Measurements from ENCODE around the gene SASS6. TPM values are rescaled to one million over a fixed set of nuclear protein-coding genes. Genes with fewer than 3 reads are reported as not detected.

The SASS6 gene, protein sequence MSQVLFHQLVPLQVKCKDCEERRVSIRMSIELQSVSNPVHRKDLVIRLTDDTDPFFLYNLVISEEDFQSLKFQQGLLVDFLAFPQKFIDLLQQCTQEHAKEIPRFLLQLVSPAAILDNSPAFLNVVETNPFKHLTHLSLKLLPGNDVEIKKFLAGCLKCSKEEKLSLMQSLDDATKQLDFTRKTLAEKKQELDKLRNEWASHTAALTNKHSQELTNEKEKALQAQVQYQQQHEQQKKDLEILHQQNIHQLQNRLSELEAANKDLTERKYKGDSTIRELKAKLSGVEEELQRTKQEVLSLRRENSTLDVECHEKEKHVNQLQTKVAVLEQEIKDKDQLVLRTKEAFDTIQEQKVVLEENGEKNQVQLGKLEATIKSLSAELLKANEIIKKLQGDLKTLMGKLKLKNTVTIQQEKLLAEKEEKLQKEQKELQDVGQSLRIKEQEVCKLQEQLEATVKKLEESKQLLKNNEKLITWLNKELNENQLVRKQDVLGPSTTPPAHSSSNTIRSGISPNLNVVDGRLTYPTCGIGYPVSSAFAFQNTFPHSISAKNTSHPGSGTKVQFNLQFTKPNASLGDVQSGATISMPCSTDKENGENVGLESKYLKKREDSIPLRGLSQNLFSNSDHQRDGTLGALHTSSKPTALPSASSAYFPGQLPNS
- total RNA-seq = 10 to 100 TPM in 2 of 8 experiments, 1 to 10 TPM in 5, under 1 TPM in 1; 0.97 to 12.5 (median 8.0) TPM

DNA sequence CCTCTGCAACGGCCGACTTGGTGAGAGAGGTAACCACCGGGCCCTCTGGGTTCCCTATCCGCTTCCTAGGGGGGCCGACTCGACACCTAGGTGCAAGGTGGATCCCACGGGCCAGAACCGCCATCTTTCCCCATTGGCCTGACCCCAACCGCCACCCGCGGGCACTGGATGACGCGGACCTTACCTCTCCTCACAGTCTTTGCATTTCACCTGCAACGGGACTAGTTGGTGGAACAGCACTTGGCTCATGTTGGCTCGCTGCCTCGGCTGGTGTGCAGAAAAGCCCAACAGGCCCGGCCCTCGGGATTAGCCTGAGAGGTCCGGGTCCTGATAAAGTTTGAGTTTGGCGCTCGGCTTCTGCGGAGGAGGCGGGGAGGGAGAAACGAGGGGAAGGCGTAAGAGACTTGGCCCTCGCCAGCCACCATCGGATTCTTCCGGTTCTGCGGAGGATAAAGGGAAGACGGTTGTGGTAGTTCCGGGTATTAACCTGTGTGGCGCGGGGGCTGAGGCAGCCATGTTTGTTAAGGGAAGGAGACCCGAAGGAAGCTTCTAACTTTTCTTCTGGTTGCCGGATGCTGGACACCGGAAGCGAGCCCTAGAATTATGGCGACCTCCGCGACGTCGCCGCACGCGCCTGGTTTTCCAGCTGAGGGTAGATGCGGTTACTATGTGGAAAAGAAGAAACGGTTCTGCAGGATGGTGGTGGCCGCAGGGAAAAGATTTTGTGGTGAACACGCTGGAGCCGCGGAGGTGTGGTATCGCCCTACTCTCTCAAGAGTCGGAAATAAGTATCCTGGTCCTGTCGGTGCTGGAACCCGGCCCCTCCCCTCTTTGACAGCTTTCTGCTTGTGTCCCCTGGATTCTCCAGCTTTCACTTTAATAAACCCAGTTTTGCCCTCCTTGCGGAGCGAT lies at the start of gene SASS6, which contains the start of gene TRMT13:
SASS6 (minus strand) TSS at position 365 of the 912 bp plus-strand sequence; CDS start at position 249, 116 bp downstream.
TRMT13 (plus strand) TSS at position 598 of the 912 bp plus-strand sequence; CDS start at position 604, 6 bp downstream.
- peak; percentile 96 to 98 (median 98) for ATAC-seq (replicated peaks in 6 of 8)
- H3K4me3 ChIP-seq = peak within 1 kb of the TSS; percentile 63 to 91 (median 73)
- 0 to 7% (median 0%) methylated on average over 3 to 47 of the region's 57 CpGs; no CpG with 5 or more reads in 1 of the 10 experiments for WGBS, 10 experiments
- H3K27ac ChIP-seq = peak within 1 kb of the TSS; percentile 61 to 84
- H3K4me1 ChIP-seq (replicated peaks in 1 of 2) = peaks cover 13 to 15% of the 10 kb centered on the region in 2 donors
- in situ Hi-C loops (cut with MboI; ENCODE audit: low pct_unique_long_range_greater_than_20kb in 2 of 9, low sequenced_read_pairs in 9 of 9, unreplicated experiment in 9 of 9) = no loop called here

DNA sequence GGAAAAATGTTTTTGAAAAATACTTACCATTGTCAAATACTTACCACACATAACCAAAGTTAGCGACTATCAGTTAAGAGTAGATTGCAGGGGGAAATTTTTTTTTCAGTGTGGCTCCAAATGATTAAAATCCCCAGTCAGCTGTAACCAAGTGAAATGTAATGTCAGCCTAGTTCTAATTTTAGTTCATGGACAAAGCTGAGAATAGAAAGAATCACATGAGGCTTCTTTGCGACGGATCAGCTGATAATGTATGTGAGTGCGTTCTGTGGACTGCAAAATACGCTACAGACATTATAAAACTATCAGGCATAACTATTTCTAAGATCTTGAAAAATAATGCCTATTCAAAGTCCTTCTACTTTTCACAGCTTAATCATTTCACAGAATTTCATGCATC lies 45.4 kb upstream of the SASS6 start, which contains the start of gene LRRC39:
LRRC39 (minus strand) TSS at position 166 of the 400 bp plus-strand sequence. CDS start 9,740 bp downstream, outside the sequence.
- Histone ChIP-seq H3K4me3 (no peak within 1 kb of the TSS), H3K4me1 (replicated peaks in 1 of 2) (peaks cover 7 to 8% of the 10 kb centered on the region in 2 donors), H3K27ac (no peak within 1 kb of the TSS)
- in situ Hi-C loops (cut with MboI; ENCODE audit: low pct_unique_long_range_greater_than_20kb in 2 of 9, low sequenced_read_pairs in 9 of 9, unreplicated experiment in 9 of 9) = loop anchor here in 1 of 9 experiments (25.0 kb wide), 1 partner anchor 91 kb away; no protein-coding TSS in a partner anchor
- WGBS, 10 experiments = 43 to 100% (median 63%) methylated on average over 2 to 5 of the region's 5 CpGs; no CpG with 5 or more reads in 1 of the 10 experiments
- peak in 7 of 8 experiments; percentile 40 to 93 (median 62) for ATAC-seq (replicated peaks in 6 of 8)

DNA sequence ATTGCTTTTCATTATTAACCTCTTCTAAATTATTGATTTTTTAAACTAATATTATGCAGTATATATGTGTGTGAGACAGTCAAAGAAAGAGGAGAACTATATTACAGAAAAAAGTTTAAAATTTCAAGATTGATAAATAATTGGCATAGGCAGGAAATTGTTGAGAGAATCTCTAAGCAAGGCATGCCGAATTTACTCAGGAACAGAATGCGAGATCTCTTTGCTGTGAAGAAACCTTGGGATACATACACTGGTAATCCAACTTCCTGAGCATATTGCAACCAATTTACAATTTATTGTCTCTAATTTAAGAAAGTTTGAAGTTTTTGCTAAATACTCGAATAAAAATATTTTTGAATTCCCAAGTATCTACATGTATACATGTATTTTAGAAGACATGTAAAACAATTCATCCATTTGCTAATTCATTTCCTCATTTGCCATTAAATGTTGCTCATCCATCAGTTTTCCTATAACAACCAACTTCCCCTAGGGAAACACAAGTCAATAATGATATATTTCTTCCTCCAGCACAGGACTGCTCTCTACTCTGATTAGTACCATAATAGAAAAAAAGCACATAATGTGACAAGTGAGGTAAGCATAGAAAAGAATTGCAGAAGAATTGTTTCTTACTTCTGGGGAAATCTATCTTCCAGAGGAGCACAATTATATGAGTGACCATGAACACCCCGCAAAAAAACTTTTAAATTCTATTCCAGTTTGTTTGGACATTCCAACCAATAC lies 44.7 kb upstream of the SASS6 start:
- WGBS, 10 experiments = 42 to 92% (median 87%) methylated on average over 2 to 4 of the region's 4 CpGs
- in situ Hi-C loops (cut with MboI; ENCODE audit: low pct_unique_long_range_greater_than_20kb in 2 of 9, low sequenced_read_pairs in 9 of 9, unreplicated experiment in 9 of 9) = loop anchor here in 1 of 9 experiments (25.0 kb wide), 1 partner anchor 90 kb away; no protein-coding TSS in a partner anchor
- peaks cover 7 to 8% of the 10 kb centered on the region in 2 donors for H3K4me1 ChIP-seq (replicated peaks in 1 of 2)
- no peak overlapping the region for H3K4me3 ChIP-seq
- peak in 4 of 8 experiments; percentile 21 to 83 (median 78) for ATAC-seq (replicated peaks in 6 of 8)
- no peak overlapping the region for H3K27ac ChIP-seq

DNA sequence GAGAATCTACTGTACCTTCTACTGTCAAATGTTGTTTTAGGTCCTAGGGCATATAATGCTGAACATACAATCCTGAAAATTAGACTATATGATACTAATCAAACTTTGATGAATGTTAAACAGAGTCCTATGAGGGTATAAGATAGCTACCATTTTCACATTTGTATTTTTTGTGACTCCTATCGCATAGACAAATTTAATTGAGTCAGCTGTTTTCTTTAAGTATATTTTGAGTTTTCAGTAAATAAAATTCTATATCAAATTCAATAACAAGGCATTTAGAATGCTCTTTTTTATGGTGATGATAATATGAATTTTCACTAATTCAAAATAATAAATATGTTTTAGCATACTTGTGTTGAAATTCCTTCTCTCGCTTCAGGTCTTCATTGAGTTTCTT lies 35.3 kb upstream of the SASS6 start:
- WGBS, 10 experiments = 78 to 100% (median 95%) methylated on average over 1 to 2 of the region's 2 CpGs

DNA sequence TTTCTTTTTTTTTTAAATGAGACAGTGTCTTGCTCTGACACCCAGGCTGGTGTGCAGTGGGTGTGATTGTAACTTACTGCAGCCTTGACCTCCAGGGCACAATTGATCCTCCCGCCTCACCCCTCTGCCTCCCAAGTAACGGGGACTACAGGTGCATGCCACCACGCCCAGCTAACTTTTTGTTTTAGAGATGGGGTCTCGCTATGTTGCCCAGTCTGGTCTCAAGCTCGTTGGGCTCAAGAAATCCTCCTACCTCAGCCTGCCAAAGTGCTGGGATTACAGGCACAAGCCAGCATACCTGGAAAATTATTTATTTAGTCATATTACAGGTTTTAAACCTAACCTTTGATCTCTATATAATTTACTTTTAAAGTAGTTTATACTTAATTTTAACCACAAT lies 32.0 kb upstream of the SASS6 start:
- Histone ChIP-seq H3K27ac (no peak overlapping the region), H3K4me3 (no peak overlapping the region), H3K4me1 (replicated peaks in 1 of 2) (peaks cover 4 to 5% of the 10 kb centered on the region in 2 donors)
- WGBS, 10 experiments = 62 to 100% (median 92%) methylated on average over 1 to 5 of the region's 5 CpGs; no CpG with 5 or more reads in 2 of the 10 experiments
- no peak for ATAC-seq (replicated peaks in 6 of 8)
- in situ Hi-C loops (cut with MboI; ENCODE audit: low pct_unique_long_range_greater_than_20kb in 2 of 9, low sequenced_read_pairs in 9 of 9, unreplicated experiment in 9 of 9) = no loop called here

More for the DNA sequence above, 35.3 kb upstream of the SASS6 start:
- Histone ChIP-seq H3K4me3 (no peak overlapping the region), H3K27ac (no peak overlapping the region), H3K4me1 (replicated peaks in 1 of 2) (peaks cover 4 to 5% of the 10 kb centered on the region in 2 donors)
- ATAC-seq (replicated peaks in 6 of 8) = no peak
- in situ Hi-C loops (cut with MboI; ENCODE audit: low pct_unique_long_range_greater_than_20kb in 2 of 9, low sequenced_read_pairs in 9 of 9, unreplicated experiment in 9 of 9) = no loop called here

DNA sequence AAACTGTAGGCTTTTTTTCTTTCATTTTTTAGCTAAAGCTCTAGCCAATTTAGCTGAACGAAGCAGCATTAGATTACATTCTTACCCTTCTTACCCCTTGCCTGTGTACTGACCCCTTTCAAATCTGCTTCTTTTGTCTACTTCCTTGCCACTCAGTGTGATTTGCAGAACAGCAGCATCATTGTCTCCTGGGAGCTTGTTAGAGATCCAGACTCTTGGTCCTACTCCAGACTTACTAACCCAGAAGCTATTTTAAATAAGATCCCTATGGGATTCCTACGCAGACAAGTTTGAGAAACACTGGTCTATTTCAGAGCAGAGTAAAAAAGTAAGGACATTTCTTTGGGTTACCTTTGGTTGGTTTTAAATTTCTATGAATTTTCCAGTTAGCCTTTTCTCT lies 31.5 kb upstream of the SASS6 start:
- Histone ChIP-seq H3K27ac (no peak overlapping the region), H3K4me3 (no peak overlapping the region), H3K4me1 (replicated peaks in 1 of 2) (peaks cover 4 to 5% of the 10 kb centered on the region in 2 donors)
- in situ Hi-C loops (cut with MboI; ENCODE audit: low pct_unique_long_range_greater_than_20kb in 2 of 9, low sequenced_read_pairs in 9 of 9, unreplicated experiment in 9 of 9) = no loop called here
- ATAC-seq (replicated peaks in 6 of 8) = peak in 4 of 8 experiments; percentile 29 to 71 (median 60)
- 17 to 78% (median 46%) methylated on average over 1 to 2 of the region's 2 CpGs; no CpG with 5 or more reads in 1 of the 10 experiments for WGBS, 10 experiments

DNA sequence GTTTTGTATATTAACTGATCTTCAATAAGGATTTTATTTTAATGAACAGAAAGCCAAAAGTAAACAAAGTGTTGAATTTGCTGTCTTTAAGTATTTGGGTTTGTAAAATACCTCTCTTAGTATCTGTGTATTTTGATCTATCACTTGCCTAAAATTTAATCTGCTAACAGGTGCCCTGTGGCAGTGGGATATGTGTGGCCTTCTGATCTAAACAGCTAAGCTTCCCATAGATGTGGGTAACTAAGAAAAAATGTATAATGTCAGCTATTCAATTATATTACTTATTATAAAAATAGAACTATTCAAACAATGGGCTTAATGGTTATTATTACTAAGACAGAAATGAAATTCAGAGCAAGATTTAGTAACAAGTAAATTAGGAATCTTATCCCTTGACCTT lies 30.2 kb upstream of the SASS6 start:
- ATAC-seq (replicated peaks in 6 of 8) = no peak
- H3K4me3 ChIP-seq = no peak overlapping the region
- in situ Hi-C loops (cut with MboI; ENCODE audit: low pct_unique_long_range_greater_than_20kb in 2 of 9, low sequenced_read_pairs in 9 of 9, unreplicated experiment in 9 of 9) = no loop called here
- H3K4me1 ChIP-seq (replicated peaks in 1 of 2) = peaks cover 4 to 5% of the 10 kb centered on the region in 2 donors
- no peak overlapping the region for H3K27ac ChIP-seq

DNA sequence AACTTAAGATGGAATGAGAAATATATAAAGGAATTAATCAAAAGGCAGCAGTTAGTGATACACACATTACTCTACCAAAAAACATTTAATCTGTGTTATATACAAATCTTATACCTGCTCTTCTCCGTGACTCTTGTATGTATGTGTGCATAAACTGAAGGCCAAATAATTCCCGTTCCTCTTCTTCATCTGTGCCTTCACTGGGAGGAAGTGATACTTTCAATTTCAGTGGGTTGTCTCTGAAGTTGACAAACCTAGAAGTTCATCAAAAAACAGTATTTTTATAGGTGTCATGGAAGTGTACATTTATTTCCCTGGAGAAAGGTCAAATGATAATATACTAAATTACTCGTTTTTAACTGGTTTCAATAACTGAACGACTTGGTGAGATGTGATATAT lies 19.5 kb upstream of the SASS6 start:
- Histone ChIP-seq H3K4me1 (replicated peaks in 1 of 2) (no peaks in the 10 kb centered on the region), H3K27ac (no peak overlapping the region), H3K4me3 (no peak overlapping the region)
- ATAC-seq (replicated peaks in 6 of 8) = no peak
- 80 to 100% (median 93%) methylated on average over 1 to 4 of the region's 4 CpGs for WGBS, 10 experiments
- in situ Hi-C loops (cut with MboI; ENCODE audit: low pct_unique_long_range_greater_than_20kb in 2 of 9, low sequenced_read_pairs in 9 of 9, unreplicated experiment in 9 of 9) = no loop called here

DNA sequence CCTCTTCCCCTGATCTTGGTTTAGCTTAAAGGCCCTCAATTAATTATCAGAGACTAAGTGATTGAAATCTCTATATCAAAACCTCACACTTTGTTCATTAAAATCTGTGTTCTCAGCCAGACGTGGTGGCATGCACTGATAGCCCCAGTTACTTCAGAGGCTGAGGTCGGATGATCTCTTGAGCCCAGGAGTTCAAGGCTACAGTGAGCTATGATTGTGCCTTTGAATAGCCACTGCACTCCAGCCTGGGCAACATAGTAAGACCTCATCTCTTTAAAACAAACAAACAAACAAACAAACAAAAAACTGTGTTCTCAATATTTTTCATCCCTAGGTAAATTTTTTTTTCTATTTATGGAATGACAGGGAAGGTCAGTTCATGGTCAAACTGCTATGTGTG lies 18.9 kb upstream of the SASS6 start:
- in situ Hi-C loops (cut with MboI; ENCODE audit: low pct_unique_long_range_greater_than_20kb in 2 of 9, low sequenced_read_pairs in 9 of 9, unreplicated experiment in 9 of 9) = no loop called here
- H3K27ac ChIP-seq = no peak overlapping the region
- 7 to 100% (median 76%) methylated on average over 1 to 2 of the region's 2 CpGs; no CpG with 5 or more reads in 3 of the 10 experiments for WGBS, 10 experiments
- no peaks in the 10 kb centered on the region for H3K4me1 ChIP-seq (replicated peaks in 1 of 2)
- ATAC-seq (replicated peaks in 6 of 8) = no peak
- H3K4me3 ChIP-seq = no peak overlapping the region

DNA sequence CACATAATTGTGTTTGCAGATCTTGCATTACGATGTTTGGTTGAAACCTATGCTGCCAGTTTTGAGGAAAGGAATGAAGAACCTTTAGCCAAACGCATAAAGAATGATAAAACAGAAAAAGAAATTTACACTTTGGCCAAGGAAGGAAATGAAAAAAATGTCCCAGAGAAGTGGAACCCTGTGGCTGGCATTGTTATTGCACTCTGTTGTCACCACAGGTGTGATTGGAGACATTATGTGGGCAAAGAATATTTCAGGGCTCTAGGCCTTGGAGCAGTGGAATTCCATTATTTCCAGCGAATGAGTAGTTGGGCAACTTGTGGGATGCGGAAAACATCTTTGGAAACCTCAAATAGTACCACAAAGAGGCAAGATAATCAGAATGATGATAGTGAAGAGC lies 15.1 kb upstream of the SASS6 start:
- 0 to 100% (median 85%) methylated on average over 1 to 4 of the region's 4 CpGs for WGBS, 10 experiments
- Histone ChIP-seq H3K4me3 (no peak overlapping the region), H3K4me1 (replicated peaks in 1 of 2) (no peaks in the 10 kb centered on the region), H3K27ac (no peak overlapping the region)
- in situ Hi-C loops (cut with MboI; ENCODE audit: low pct_unique_long_range_greater_than_20kb in 2 of 9, low sequenced_read_pairs in 9 of 9, unreplicated experiment in 9 of 9) = no loop called here
- ATAC-seq (replicated peaks in 6 of 8) = no peak

DNA sequence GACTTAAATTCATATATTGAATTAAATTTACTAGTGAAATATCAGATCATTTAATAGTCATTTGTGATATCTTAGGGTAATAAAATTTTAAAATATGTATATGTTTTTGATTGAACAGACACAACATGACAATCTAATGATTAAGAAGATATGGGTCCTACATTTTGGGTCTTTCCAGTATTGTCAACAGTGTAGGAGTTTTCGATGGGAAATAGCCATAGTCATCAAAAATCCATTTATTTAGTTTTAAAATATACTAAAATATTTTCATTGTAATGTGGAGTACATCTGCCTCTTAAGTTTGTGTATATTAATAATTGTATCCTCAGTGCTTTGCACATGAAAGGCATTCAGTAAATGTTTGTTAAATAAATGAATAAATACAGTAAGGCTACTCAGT lies 14.2 kb upstream of the SASS6 start:
- no peak overlapping the region for H3K27ac ChIP-seq
- no peak overlapping the region for H3K4me3 ChIP-seq
- H3K4me1 ChIP-seq (replicated peaks in 1 of 2) = no peaks in the 10 kb centered on the region
- no peak for ATAC-seq (replicated peaks in 6 of 8)
- 86 to 100% (median 94%) methylated on average over 1 of the region's 1 CpG; no CpG with 5 or more reads in 2 of the 10 experiments for WGBS, 10 experiments
- in situ Hi-C loops (cut with MboI; ENCODE audit: low pct_unique_long_range_greater_than_20kb in 2 of 9, low sequenced_read_pairs in 9 of 9, unreplicated experiment in 9 of 9) = no loop called here

DNA sequence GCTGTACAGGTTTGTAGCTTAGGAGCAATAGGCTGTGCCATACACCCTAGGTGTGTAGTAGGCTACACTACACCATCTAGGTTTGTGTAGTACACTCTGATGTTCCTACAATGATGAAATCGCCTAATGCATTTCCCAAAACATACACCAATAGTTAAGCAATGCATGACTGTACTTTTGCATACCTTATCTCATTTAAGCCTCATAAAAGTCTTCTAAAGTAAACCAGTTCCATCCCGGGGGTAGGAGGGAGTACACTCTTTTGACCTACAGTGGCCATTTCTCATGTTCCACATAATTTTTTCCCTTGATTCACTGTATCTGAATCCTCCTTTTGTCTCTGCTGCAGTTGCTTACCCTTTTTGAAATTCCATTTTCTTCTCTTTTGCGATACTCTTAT lies 12.4 kb upstream of the SASS6 start:
- Histone ChIP-seq H3K4me1 (replicated peaks in 1 of 2) (no peaks in the 10 kb centered on the region), H3K27ac (no peak overlapping the region), H3K4me3 (no peak overlapping the region)
- WGBS, 10 experiments = 90 to 100% (median 96%) methylated on average over 2 to 3 of the region's 3 CpGs; no CpG with 5 or more reads in 1 of the 10 experiments
- no peak for ATAC-seq (replicated peaks in 6 of 8)
- in situ Hi-C loops (cut with MboI; ENCODE audit: low pct_unique_long_range_greater_than_20kb in 2 of 9, low sequenced_read_pairs in 9 of 9, unreplicated experiment in 9 of 9) = no loop called here

All from motor neuron (in vitro differentiated cells).